NT2/D1 (cell line): ENCODE measurements around the gene NTN1.

Source experiments
- YY1 ChIP-seq: IDR thresholded peaks from 2 replicates; pipeline ENCODE4 v1.6.1; 2011; ENCODE audit not compliant: insufficient read length, insufficient read depth
- ZNF274 ChIP-seq: IDR thresholded peaks from 2 replicates; pipeline ENCODE4 v1.6.1; 2011; ENCODE audit warnings: mild to moderate bottlenecking, low read depth, low read length

DNA sequence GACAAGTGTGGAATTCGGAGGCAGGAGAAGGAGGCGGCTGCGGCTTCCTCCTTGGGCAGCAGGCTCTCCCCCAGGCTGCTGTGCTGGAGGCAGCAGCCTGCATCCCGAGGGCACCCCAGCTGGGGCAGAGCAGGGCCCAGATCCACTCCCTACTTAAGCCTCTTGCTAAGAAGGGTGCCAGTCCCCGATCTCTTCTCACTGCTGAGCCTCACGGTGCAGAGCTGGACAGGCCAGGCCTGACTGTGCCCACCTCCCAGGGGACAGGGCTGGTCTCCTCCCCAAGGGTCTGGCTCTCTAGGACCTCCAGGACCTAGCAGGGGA lies 210.8 kb downstream of the NTN1 start:
- TF ChIP-seq ZNF274 (no peak), YY1 (no peak)
